ENCODE measurements around the gene UQCC3.
"Not testable (repeated sequence)": the region's sequence is repeated elsewhere in the genome, so short reads cannot be mapped to it uniquely, and the experiment has no call there.

The UQCC3 gene

DNA sequence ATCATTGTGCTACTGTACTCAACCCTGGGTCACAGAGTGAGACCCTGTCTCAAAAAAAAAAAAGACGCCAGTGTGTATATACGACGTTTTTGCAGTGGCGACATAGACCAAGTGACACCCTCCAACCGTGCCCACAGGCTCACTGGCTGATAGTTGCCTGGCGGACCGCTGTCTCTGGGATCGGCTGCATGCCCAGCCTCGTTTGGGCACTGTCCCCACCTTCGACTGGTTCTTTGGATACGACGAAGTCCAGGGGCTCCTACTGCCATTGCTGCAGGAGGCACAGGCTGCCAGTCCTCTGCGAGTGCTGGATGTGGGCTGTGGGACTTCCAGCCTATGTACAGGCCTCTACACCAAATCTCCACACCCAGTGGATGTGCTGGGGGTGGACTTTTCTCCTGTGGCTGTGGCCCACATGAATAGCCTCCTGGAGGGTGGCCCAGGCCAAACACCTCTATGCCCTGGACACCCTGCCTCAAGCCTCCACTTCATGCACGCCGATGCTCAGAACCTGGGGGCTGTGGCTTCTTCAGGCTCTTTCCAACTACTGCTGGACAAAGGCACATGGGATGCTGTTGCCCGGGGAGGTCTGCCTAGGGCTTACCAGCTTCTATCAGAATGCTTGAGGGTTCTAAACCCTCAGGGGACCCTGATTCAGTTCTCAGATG, 5.1 kb upstream of the UQCC3 start:
- DNase-seq = no peak

DNA sequence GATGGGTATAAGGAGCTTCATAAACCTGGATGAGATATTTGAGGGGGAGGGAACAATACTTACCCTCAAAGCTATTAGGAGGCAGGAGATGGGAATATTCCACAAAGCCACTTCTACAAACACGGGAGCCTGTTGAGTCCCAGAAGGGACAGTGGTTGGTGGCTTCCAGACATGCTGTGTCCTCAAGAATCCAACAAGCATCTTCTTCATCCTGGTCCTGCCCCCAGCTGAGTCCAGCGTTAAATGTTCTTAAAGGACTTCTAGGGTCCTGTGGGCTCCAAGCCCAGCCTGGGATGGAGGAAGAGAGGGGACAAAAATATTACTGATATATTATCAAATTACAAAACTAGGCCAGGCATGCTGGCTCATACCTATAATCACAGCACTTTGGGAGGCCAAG, 4.0 kb upstream of the UQCC3 start:
- DNase-seq = no peak

GRCh38 chr11:62669420-62670161, 1.9 kb upstream of the UQCC3 start:
- DNase-seq = no peak

DNA sequence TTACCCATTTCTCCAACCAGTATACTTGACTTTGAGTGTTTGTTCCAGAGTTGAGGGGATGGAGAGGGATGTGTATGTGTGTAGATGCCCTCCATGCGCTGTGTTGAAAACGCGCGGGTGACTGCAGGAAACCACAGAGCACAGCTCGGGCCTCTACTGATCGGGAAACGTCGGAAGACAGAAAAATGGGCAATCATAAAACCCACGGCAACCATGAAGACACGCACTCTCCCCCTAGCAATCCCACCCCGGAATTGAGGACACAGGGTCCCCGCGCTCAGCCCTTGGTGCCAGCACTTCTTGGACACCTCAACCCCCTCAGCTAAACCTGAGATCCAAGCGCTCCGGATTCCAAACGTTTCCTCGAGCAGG, 251 bp upstream of the UQCC3 start:
- no peak for DNase-seq

DNA sequence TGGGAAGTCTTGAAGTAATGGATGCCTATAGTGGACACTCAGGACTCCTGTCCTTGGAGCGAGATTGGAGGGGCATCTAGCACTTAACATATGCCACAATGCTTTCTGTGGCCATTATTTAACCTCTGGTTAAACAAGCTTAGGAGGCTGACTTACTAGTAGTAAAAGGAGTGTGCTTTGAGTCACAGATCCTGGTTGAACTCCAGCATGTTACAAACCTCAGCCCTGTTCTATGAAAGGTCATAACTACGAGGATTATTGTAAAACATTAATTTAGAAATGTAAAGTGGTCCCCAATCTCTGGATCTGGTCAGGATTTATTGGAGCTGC, 1.7 kb downstream of the UQCC3 start:
- DNase-seq = no peak

GRCh38 chr11:62675415-62675814, 3.9 kb downstream of the UQCC3 start:
- not testable (repeated sequence) for DNase-seq

GRCh38 chr11:62676698-62677097, 5.2 kb downstream of the UQCC3 start:
- DNase-seq = no peak

- DNase-seq = no peak
These were observed 5.7 kb downstream of the UQCC3 start for GRCh38 chr11:62677156-62677555.

DNA sequence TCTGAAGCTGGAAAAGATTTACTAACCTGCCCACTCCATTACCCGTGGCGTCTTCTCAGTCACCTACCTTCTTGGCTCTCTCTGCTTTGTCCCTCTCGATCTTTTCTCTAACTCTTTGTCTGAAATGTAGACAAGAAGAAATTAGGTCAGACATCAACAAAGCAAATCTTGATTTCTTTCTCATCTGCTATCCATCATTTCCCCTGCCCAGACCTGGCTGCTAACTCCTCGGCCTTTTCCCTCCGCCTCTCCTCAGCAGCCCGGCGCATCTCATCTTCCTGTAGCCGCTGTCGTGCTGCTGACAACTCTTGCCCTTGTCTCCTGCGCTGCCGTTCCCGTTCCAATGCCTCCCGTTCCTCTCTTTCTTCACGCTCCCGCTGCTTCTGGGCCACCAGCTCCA, 6.2 kb downstream of the UQCC3 start:
- DNase-seq = no peak

DNA sequence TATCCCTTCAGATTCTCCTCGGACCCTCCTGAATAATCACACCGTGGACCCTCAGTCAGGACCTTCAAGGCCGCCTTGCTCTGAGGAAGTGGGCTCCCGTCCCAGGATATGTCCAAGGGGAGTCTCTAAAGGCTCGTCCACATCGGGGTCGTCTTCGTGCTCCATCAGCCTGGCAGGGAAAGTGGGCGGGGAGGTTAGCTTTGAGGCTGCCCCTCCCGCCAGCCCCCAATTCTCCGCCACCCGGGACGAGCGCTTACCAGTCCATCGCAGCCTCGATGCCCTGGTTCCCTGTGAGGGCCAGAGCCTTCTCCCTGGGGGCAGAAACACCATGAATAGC, 6.9 kb downstream of the UQCC3 start:
- no peak for DNase-seq

DNA sequence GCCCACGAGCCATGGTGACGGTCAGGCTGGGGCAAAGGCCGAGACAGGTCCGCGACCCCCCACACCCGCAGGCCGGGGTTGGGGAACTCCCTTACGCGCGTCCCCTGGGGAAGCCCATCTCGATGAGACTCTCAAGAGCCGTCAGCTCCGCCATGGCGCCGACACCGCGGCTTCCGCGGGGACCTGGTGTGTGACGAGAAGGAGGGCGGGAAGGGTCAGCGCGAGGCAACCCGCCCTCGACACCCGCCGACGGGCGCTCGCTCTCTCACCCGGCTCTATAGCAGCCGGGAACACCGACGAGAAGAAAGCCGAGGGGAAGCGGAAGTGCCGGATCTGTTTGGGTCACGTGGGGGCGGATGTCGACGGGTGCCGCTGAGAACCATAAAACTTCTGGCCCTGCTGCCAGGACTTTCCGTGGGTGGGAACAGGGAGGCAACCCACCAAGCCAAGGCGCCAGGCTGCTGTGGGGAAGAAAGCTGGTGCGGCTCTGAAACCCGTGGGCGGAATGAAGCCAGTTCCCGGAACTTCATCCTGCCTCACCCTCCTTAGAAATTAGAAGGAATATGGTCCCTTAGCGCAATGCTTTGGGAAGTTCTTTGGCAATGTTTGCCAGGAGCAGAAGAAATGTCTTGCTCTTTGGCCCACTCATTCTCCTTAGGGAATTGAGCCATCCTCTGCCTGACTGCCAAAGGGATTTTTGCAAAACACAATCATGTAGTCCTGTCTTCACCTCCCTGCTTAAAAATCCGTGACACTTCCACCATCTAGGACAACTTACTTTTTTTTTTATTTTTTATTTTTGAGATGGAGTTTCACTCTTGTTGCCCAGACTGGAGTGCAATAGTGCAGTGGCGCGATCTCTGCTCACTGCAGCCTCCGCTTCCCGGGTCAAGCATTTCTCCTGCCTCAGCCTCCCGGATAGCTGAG, 7.6 kb downstream of the UQCC3 start, which contains the start of gene UBXN1:
Gene UBXN1 (minus strand): TSS at position 304 of the 927 bp plus-strand sequence. CDS start 150 bp downstream, at position 154.
- peak; percentile 90 for DNase-seq

GRCh38 chr11:62680825-62681240, 9.4 kb downstream of the UQCC3 start:
- peak; percentile 31 for DNase-seq

DNA sequence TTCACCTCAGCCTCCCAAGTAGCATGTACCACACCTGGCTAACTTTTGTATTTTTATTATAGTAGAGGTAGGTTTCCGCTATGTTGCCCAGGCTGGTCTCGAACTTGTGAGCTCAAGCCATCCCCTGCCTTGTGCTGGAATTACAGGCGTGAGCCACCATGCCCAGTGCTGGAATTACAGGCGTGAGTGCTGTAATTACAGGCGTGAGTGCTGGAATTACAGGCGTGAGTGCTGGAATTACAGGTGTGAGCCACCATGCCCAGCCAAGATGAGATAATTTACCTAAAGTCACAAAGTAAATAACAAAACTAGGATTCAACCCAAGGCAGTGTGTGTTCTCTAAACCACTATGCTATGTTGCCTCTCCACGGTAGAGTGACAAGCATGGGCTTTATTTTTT, 11.0 kb downstream of the UQCC3 start:
- no peak for DNase-seq

GRCh38 chr11:62687508-62688396, 16.3 kb downstream of the UQCC3 start:
- DNase-seq = no peak

- no peak for DNase-seq
These were observed 17.0 kb downstream of the UQCC3 start for GRCh38 chr11:62688491-62688890.

DNA sequence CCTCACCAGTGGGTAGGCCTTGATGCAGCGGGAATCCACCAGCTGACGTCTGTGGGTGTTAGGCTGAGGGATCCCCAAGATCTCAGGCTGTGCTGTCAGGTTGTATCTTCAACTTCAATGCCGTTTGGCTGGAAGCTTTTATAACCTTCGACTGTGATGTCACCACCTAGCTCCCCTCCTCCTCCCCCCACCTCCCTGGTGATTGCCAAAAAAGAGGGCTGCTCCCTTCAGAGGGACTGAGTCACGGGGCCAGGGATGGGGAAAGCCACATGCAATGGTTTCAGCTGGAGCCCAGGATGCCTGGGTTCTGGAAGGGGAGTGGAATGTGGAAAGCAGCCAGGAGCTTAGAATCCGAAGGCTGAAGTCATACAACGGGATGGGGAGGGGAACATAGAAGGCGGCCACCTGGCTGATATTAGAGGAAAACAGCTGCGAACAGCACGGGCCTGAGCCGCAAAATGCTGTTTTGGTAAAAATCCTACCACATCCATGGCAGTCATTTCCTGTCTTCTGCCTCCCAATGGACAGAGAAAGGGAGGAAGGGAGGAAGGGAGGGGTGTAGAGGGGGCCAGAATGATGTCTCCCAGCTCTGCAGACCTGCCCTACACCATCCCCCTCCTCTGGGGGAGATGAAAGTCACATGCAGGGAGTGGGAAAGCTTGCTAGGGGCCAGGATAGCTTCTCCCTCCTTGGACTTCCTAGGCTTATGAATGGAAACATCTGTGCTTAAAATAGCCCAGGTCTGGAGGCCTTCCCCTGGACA, 18.1 kb downstream of the UQCC3 start, which contains the start of gene LRRN4CL:
Gene LRRN4CL (minus strand): TSS at position 110 of the 763 bp plus-strand sequence. CDS start 1,022 bp downstream, outside the sequence.
- no peak for DNase-seq

DNA sequence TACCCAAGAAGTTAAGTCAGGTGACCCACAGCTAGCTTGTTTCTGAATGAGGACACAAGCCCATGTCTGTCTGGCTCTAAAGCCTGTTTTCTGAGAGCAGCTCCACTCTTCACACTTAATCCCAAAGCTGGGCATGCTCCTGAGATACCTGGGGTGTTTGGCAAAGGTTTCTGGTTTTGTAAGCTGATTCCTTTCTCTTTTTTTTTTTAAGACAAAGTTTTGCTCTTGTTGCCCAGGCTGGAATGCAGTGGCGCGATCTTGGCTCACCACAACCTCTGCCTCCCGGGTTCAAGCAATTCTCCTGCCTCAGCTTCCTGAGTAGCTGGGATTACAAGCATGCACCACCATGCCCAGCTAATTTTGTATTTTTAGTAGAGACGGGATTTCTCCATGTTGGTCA, 22.2 kb downstream of the UQCC3 start:
- DNase-seq = not testable (repeated sequence)

GRCh38 chr11:62694455-62695167, 23.1 kb downstream of the UQCC3 start:
- peak; percentile 65 for DNase-seq

DNA sequence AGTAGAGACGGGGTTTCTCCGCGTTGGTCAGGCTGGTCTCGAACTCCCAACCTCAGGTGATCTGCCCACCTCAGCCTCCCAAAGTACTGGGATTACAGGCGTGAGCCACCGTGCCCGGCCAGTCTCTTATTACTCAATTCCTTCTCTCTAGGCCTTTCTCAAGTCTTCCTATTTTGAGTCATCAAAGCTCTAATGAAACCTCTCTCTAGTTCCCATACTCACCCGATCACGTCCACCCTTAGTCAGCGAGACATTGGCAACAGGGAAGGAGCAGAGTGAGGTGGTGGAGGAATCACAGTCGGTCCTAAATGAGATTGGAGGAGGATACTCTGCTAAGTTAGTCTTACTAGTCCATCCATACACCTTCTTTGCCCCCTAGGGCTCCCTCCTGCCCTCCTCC, 30.8 kb downstream of the UQCC3 start:
- no peak for DNase-seq

- not testable (repeated sequence) for DNase-seq
These were observed 32.4 kb downstream of the UQCC3 start for GRCh38 chr11:62703921-62704320.

- DNase-seq = no peak
These were observed 33.9 kb downstream of the UQCC3 start for GRCh38 chr11:62705413-62705812.
